ACC112 (cell line): ENCODE measurements around the gene INPP4B.

Experiments
- H2AFZ ChIP-seq: fragments of 200-600 bp; sonication (generic); one replicate; pipeline ENCODE4 v1.6.0; 2017; ENCODE audit warnings: antibody characterized with exemption, low read length; ENCODE audit not compliant: unreplicated experiment
- H3K27ac ChIP-seq: fragments of 200-600 bp; sonication (generic); 2 replicates; pipeline ENCODE4 v1.5.1; 2014; ENCODE audit warnings: low read depth, mild to moderate bottlenecking, antibody characterized with exemption, low read length, moderate library complexity
- H3K27me3 ChIP-seq: fragments of 200-600 bp; sonication (generic); 2 replicates; pipeline ENCODE4 v1.6.1; 2014; ENCODE audit warnings: mild to moderate bottlenecking, antibody characterized with exemption, low read length, moderate library complexity, mixed read lengths; ENCODE audit not compliant: insufficient read depth
- H3K36me3 ChIP-seq: fragments of 200-600 bp; sonication (generic); 2 replicates; pipeline ENCODE4 v1.6.1; 2016; ENCODE audit warnings: mild to moderate bottlenecking, antibody characterized with exemption, low read length, moderate library complexity, mixed read lengths; ENCODE audit not compliant: insufficient read depth
- H3K4me1 ChIP-seq: fragments of 200-600 bp; sonication (generic); one replicate; pipeline ENCODE4 v1.6.1; 2016; ENCODE audit warnings: low read length, mixed read lengths; ENCODE audit not compliant: insufficient read depth, unreplicated experiment, control insufficient read depth
- H3K4me3 ChIP-seq: fragments of 200-600 bp; sonication (generic); 2 replicates; pipeline ENCODE4 v1.5.1; 2014; ENCODE audit warnings: mild to moderate bottlenecking, low read depth, low read length
- H3K79me2 ChIP-seq: fragments of 200-600 bp; sonication (generic); one replicate; pipeline ENCODE4 v1.6.0; 2016; ENCODE audit warnings: low read length; ENCODE audit not compliant: control insufficient read depth, unreplicated experiment, insufficient read depth

Gene INPP4B

DNA sequence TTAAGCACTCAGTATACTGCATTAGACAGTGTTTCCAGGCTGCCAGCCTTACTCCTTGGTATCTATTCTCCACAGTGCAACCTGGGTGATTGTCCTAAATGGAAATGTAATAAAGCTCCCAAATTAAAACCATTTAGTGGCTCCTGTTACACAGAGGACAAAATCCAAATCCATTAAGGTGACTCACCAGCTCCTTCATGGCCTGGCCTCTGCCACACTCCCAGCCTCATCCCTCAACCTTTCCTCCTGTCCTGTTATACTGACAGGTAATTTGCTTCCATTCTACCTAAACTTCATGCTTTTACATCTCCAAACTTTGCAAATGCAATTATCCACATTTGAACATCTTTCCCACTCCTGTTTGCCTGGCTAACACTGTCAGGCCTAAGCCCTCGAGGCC, 140.3 kb downstream of the INPP4B start:
- Histone ChIP-seq H3K79me2 (no peaks in the 10 kb centered on the region), H3K27ac (no peak overlapping the region), H3K4me3 (no peak overlapping the region), H3K27me3 (no peaks in the 10 kb centered on the region), H3K4me1 (no peaks in the 10 kb centered on the region), H3K36me3 (no peaks in the 10 kb centered on the region), H2AFZ (no peak overlapping the region)

DNA sequence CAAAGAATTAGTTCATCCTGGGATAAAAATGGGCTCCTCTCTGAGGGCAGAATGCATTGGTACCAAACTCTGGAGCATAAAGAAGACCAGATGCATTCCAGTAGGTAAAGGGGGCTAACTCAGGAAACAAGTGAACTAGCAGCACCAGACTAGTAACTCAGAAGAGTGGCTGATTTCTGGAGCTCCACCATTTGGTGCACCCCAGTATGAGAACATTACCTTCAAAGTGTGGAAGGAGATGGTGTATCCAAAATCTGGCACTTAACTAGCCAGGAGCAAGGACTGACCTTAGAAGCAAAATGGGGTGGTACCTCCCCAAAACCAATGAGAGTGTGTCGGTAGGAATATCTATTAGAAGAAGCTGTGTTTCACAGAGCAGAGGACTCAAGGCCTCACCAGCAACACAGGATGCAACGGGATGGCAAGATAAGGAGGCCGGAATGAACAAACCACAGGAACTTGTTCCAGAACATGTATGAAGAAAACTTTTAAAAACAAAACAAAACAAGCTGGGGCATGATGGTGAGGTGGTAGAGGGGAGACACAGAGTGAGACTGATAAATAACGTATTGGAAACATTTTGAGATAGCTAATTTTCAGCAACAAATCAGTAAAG, 142.3 kb downstream of the INPP4B start:
- no peak overlapping the region for H2AFZ ChIP-seq
- H3K27me3 ChIP-seq: no peaks in the 10 kb centered on the region
- no peaks in the 10 kb centered on the region for H3K36me3 ChIP-seq
- H3K79me2 ChIP-seq: no peaks in the 10 kb centered on the region
- no peak overlapping the region for H3K27ac ChIP-seq
- H3K4me3 ChIP-seq: no peak overlapping the region
- H3K4me1 ChIP-seq: no peaks in the 10 kb centered on the region

DNA sequence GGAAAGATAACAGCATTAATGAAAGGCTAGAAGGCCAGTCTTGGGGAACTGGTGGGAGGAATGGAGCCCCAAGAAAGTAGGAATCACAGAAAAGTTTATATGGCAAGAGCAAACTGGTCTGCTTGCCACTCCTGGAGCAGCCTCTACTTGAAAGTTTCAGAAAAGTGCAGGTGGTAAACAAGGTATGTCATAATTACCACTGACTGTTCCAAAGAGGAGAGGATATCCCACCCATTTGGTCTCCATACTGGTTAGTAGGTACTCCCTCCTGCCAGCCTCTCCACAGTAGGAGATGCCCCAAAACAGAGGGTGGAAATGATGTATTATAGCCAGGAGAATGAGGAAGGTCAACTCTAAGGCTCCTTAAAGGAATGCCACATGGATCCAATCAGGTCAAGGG, 145.1 kb downstream of the INPP4B start:
- Histone ChIP-seq H3K27ac (no peak overlapping the region), H3K4me3 (no peak overlapping the region), H3K79me2 (no peaks in the 10 kb centered on the region), H3K36me3 (no peaks in the 10 kb centered on the region), H3K27me3 (no peaks in the 10 kb centered on the region), H3K4me1 (no peaks in the 10 kb centered on the region), H2AFZ (no peak overlapping the region)

DNA sequence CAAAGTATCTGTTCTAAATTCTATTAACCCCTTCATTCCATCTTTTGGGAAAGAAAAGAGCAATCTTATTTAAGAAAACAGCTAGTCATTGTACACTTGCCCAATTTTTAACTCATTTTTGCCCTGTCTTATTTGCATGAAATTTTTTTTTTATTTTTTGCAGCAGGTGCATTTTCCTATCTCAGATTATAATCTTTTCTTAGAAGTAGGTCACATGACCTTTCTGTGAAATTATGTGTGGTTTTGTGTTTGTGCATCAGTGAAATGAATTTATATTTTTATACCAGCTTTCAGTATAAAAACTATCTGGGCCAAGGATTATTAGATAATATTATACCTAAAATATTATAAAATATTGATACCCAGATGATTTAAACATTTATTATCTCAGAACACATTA, 145.6 kb downstream of the INPP4B start:
- Histone ChIP-seq H3K36me3 (no peaks in the 10 kb centered on the region), H3K4me1 (no peaks in the 10 kb centered on the region), H3K79me2 (no peaks in the 10 kb centered on the region), H3K27ac (no peak overlapping the region), H3K4me3 (no peak overlapping the region), H3K27me3 (no peaks in the 10 kb centered on the region), H2AFZ (no peak overlapping the region)

DNA sequence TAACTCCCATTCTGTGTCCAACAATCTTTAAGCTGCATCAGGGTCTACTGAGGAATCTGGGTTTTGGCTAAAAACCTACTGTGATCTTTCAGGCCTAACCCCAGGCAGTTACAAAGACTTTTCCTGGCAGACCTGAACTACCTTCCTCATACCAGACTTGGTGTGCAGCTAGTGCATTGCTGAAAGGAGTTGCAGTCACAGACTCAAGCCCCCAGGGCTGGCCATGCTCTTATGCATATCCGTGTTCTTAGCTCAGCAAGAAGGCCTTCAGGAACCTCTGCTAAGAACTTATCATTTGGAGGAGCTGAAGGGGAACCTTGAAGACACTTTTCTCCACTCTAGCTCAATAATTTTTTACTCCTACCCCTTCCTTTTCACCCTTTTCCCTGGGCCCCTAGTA, 147.5 kb downstream of the INPP4B start:
- no peaks in the 10 kb centered on the region for H3K36me3 ChIP-seq
- H3K79me2 ChIP-seq: no peaks in the 10 kb centered on the region
- H3K27ac ChIP-seq: no peak overlapping the region
- no peaks in the 10 kb centered on the region for H3K4me1 ChIP-seq
- H3K27me3 ChIP-seq: no peaks in the 10 kb centered on the region
- no peak overlapping the region for H2AFZ ChIP-seq
- H3K4me3 ChIP-seq: no peak overlapping the region

DNA sequence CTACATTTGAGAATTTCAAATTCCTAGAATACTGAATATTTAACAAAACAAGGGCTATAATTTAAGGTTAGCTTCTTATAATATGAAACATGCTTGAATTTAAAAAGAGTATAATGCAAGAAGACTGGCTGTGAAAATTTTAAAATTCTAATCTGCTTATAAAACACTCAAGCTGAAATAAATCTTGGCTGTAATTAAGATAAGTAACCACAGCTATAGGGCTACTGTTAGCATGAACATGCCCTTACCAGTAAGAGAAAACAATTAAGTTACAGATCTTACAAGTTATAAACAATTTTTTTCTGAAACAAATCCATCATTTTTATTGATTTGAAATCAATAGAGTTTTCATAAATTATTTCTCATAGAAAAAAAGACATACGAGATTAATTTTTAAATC, 148.2 kb downstream of the INPP4B start:
- Histone ChIP-seq H3K27ac (no peak overlapping the region), H3K36me3 (no peaks in the 10 kb centered on the region), H3K79me2 (no peaks in the 10 kb centered on the region), H3K4me3 (no peak overlapping the region), H2AFZ (no peak overlapping the region), H3K4me1 (no peaks in the 10 kb centered on the region), H3K27me3 (no peaks in the 10 kb centered on the region)

DNA sequence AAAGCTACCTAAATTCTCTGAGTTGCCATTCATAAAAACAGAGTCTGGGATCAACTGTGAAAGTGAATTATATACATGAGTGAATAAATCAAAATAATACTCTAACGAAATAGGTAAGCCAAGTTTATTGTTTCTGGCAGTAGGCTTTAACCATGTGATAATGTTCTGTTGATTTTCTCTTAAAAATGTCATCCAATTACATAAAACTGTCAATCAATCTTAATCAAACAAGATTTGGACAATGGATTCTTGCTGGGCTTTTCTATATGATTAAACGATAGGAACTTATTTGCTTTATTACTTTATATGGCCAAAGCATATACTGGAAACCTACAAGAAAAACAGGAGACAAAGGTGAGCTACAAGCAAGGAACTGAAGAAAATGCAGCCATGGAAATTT, 148.8 kb downstream of the INPP4B start:
- Histone ChIP-seq H3K36me3 (no peaks in the 10 kb centered on the region), H2AFZ (no peak overlapping the region), H3K27ac (no peak overlapping the region), H3K27me3 (no peaks in the 10 kb centered on the region), H3K79me2 (no peaks in the 10 kb centered on the region), H3K4me3 (no peak overlapping the region), H3K4me1 (no peaks in the 10 kb centered on the region)

DNA sequence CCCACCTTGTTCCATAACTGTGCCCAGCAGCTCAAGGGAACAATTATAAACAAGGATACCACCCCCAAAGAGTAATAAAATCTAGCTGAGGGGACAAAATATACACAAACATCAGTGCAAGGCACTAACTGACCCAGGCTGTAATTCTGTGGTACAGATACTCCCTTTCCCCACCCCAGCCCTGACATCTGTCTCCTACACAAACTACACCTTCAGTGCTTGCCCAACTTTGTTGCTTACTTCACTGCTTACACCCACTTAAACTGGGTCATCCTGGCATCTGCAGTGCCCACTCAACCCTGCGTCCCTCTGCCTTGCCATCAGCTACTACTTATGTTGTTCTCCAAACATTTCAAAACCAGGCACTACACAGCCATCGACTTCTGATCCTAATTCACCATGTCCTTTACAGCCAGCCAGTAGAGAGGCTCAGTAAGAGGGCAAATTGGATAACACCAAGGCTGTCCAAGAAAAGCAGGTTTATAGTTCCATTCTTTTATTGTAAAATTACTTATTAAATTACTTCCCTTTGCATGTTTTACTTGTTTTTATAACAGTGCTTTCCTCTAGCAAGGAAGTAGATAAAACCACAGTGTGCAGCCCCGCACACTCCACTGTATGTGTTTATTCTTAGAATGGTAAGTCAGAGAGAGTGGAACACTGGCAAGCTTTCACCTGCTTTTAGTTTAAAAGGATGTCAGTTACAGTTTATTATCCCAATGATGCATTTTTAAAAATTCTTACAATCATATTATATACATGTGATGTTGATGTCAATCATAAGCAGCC, 149.6 kb downstream of the INPP4B start:
- Histone ChIP-seq H3K4me3 (no peak overlapping the region), H2AFZ (no peak overlapping the region), H3K79me2 (no peaks in the 10 kb centered on the region), H3K27ac (no peak overlapping the region), H3K4me1 (no peaks in the 10 kb centered on the region), H3K27me3 (no peaks in the 10 kb centered on the region), H3K36me3 (no peaks in the 10 kb centered on the region)

DNA sequence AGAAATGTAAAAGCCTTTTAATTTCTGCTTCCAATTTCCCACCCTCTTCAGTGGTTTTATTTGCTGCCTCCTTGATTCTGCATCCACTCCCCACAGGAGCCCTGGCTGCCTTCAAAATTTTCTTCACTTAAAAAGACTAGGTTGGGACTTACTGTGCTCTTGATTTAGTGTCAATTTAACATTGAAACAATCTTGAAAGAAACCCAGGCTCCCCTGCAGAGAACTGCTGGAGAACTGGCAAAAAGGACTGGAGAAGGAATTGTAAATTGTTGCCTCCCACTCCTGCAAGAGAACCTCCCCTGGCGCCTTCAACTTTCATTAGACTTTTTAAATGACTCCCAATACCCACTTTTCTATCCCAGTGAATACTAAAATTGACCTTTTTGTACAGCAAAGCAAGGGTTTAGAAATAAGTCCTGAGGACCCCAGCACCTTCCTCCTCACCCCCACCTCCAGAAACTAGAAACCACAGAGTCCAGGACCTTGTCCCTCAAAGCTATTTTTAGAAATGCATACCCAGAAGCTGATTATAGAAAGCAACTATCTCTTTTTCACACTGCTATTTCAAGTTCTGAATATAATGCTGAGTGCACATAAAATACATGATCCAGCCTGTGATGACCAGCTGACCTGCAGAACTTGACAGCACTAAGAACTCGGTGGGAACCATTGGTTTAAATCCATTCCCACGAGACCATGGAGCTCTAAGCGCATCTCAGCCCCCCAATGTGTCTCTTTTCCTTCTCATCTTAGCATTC, 155.5 kb downstream of the INPP4B start:
- H3K4me3 ChIP-seq: no peak overlapping the region
- no peaks in the 10 kb centered on the region for H3K36me3 ChIP-seq
- H3K79me2 ChIP-seq: no peaks in the 10 kb centered on the region
- H3K4me1 ChIP-seq: no peaks in the 10 kb centered on the region
- no peak overlapping the region for H3K27ac ChIP-seq
- no peak overlapping the region for H2AFZ ChIP-seq
- H3K27me3 ChIP-seq: no peaks in the 10 kb centered on the region

DNA sequence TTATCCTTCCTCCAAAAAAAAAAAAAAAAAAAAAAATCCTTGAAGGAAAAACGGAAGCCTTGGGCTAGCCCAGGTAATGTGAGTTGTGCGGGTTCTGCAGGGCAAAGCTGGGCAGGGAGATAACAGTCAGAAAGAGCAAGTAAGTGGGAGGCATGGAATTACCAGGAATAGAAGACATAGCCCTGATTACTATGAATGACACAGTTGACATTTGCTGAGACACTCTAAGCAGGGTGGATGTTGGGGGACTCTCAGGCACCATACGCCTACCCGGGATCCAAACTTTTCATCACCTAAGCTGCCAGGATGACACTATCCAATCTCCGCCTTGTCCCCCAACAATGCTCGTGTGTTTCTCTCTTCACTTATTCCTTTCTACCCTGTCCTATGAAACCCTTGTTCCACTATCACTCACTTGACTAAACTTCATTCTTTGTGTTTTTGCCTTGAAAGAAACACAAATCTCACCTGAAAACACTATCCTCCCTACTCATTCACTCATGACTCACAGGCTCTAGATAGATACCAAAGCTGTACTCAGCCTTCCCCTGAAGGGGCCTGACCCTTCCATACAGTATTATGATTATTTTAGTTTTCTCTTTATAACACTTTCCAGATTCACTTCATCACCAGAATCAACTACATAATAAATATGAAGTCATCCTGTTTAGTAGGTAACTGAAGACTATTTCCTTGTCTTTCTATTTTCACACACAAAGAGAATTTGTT, 158.4 kb downstream of the INPP4B start:
- H3K79me2 ChIP-seq: no peaks in the 10 kb centered on the region
- H3K4me1 ChIP-seq: no peaks in the 10 kb centered on the region
- no peak overlapping the region for H2AFZ ChIP-seq
- H3K27me3 ChIP-seq: no peaks in the 10 kb centered on the region
- H3K4me3 ChIP-seq: no peak overlapping the region
- no peak overlapping the region for H3K27ac ChIP-seq
- no peaks in the 10 kb centered on the region for H3K36me3 ChIP-seq
